Neural progenitor cell (in vitro differentiated cells): Measurements from ENCODE around the gene CNTN3. TPM values are rescaled to one million over a fixed set of nuclear protein-coding genes. Genes with fewer than 3 reads are reported as not detected.

ENCODE experiments used
- DNase-seq: peaks from one replicate; pipeline ENCODE4 v3.0.0-alpha.2; 2016; ENCODE audit warnings: low spot score
- H2AFZ ChIP-seq: fragments of 200-600 bp; sonication (generic); replicated peaks from 2 replicates; pipeline ENCODE4 v1.6.1; 2016; ENCODE audit warnings: antibody characterized with exemption
- H3F3A ChIP-seq: fragments of 200-600 bp; sonication (generic); 2 replicates; pipeline ENCODE4 v1.6.1; 2016; ENCODE audit warnings: antibody characterized with exemption, low read depth
- H3K27ac ChIP-seq: fragments of 200-600 bp; sonication (generic); 2 replicates; pipeline ENCODE4 v1.5.1; 2016; ENCODE audit warnings: mild to moderate bottlenecking
- H3K27me3 ChIP-seq: fragments of 200-600 bp; sonication (generic); 2 replicates; pipeline ENCODE4 v1.6.1; 2016; ENCODE audit warnings: mild to moderate bottlenecking, moderate library complexity
- H3K36me3 ChIP-seq: fragments of 200-600 bp; sonication (generic); 2 replicates; pipeline ENCODE4 v1.5.1; 2016
- H3K4me1 ChIP-seq: fragments of 200-600 bp; sonication (generic); 2 replicates; pipeline ENCODE4 v1.6.1; 2016; ENCODE audit warnings: mixed run types
- H3K4me2 ChIP-seq: fragments of 200-600 bp; sonication (generic); 2 replicates; pipeline ENCODE4 v1.6.1; 2016
- H3K4me3 ChIP-seq: fragments of 200-600 bp; sonication (generic); 2 replicates; pipeline ENCODE4 v1.5.1; 2016
- H3K79me2 ChIP-seq: fragments of 200-600 bp; sonication (generic); 2 replicates; pipeline ENCODE4 v1.6.1; 2016; ENCODE audit warnings: low read depth
- H3K9ac ChIP-seq: fragments of 200-600 bp; sonication (generic); 2 replicates; pipeline ENCODE4 v1.6.1; 2016
- H3K9me3 ChIP-seq: fragments of 200-600 bp; sonication (generic); 2 replicates; pipeline ENCODE4 v1.5.1; 2016; ENCODE audit warnings: low read depth
- H4K20me1 ChIP-seq: fragments of 200-600 bp; sonication (generic); 2 replicates; pipeline ENCODE4 v1.6.1; 2016; ENCODE audit warnings: low read depth
- H3K27ac Mint-ChIP-seq: 3 replicates; pipeline ENCODE4 v1.8.0; 2021; ENCODE audit warnings: mixed read lengths
- H3K27me3 Mint-ChIP-seq: 2 replicates; pipeline ENCODE4 v1.8.0; 2022; ENCODE audit warnings: low read depth, mild to moderate bottlenecking, inconsistent platforms, moderate library complexity, mixed read lengths; ENCODE audit not compliant: insufficient read depth
- H3K36me3 Mint-ChIP-seq: 3 replicates; pipeline ENCODE4 v1.8.0; 2021; ENCODE audit warnings: mixed read lengths
- H3K4me1 Mint-ChIP-seq: 3 replicates; pipeline ENCODE4 v1.8.0; 2021; ENCODE audit warnings: mixed read lengths
- H3K4me3 Mint-ChIP-seq: 3 replicates; pipeline ENCODE4 v1.8.0; 2021; ENCODE audit warnings: mild to moderate bottlenecking, moderate library complexity, mixed read lengths
- H3K9me3 Mint-ChIP-seq: 3 replicates; pipeline ENCODE4 v1.8.0; 2020; ENCODE audit warnings: mixed read lengths
- EZH2 ChIP-seq: fragments of 200-600 bp; sonication (generic); IDR thresholded peaks from 2 replicates; pipeline ENCODE4 v1.6.1; 2017; ENCODE audit warnings: antibody characterized with exemption, mild to moderate bottlenecking, moderate library complexity
- EZH2phosphoT487 ChIP-seq: fragments of 200-600 bp; sonication (generic); IDR thresholded peaks from 2 replicates; pipeline ENCODE4 v1.6.1; 2017; ENCODE audit warnings: antibody characterized with exemption
- total RNA-seq: library from RNA; depleted of rRNA; stranded (reverse); fragments of >200 nt; gene quantifications from 2 replicates; pipeline ENCODE4 v1.2.3, GENCODE V29; 2015; ENCODE audit warnings: low replicate concordance
- TF ChIP-seq, protein P1 (sequence below): fragments of 200-600 bp; sonication (generic); IDR thresholded peaks from 2 replicates; pipeline ENCODE4 v1.5.1; 2017; ENCODE audit warnings: antibody characterized with exemption, mild to moderate bottlenecking

CNTN3 gene
- total RNA-seq, 1 donor from 2014 or later, result 0.21 TPM

DNA sequence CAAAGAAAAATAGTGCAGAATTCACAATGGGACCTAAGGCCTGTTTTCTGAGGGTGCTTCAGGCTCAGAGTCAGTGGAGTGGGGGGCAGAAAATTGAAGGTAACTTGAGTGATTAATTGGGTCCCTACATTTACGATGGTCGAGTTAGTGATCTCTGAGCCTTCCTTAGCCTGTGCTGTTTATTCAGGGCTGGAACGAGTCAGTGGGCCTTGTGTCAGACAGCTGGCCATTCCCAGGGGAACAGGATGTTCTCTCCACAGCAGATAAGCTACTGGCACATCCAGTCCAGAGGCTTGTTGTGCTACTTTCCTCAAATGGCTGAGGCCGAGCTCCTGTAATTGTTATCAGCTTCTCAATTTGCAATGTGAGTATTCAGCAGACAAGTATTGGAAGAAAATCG lies 29.2 kb upstream of the CNTN3 start:
- H3K9me3 ChIP-seq, result no peaks in the 10 kb centered on the region
- Mint-ChIP-seq H3K36me3 (no peaks in the 10 kb centered on the region), H3K4me1 (peaks cover 10% of the 10 kb centered on the region), H3K4me3 (no peak overlapping the region), H3K27ac (no peak overlapping the region), H3K27me3 (peaks cover 2% of the 10 kb centered on the region), H3K9me3 (no peaks in the 10 kb centered on the region)
- H3K36me3 ChIP-seq, result no peaks in the 10 kb centered on the region
- H3K9ac ChIP-seq, result no peak overlapping the region
- H3K4me2 ChIP-seq, result no peak overlapping the region
- no peaks in the 10 kb centered on the region for H4K20me1 ChIP-seq
- no peaks in the 10 kb centered on the region for H3K4me1 ChIP-seq
- no peak for DNase-seq
- H3K27ac ChIP-seq, result no peak overlapping the region
- H3K4me3 ChIP-seq, result no peak overlapping the region
- no peaks in the 10 kb centered on the region for H3F3A ChIP-seq
- H2AFZ ChIP-seq, result no peak overlapping the region
- TF ChIP-seq, protein P1, sequence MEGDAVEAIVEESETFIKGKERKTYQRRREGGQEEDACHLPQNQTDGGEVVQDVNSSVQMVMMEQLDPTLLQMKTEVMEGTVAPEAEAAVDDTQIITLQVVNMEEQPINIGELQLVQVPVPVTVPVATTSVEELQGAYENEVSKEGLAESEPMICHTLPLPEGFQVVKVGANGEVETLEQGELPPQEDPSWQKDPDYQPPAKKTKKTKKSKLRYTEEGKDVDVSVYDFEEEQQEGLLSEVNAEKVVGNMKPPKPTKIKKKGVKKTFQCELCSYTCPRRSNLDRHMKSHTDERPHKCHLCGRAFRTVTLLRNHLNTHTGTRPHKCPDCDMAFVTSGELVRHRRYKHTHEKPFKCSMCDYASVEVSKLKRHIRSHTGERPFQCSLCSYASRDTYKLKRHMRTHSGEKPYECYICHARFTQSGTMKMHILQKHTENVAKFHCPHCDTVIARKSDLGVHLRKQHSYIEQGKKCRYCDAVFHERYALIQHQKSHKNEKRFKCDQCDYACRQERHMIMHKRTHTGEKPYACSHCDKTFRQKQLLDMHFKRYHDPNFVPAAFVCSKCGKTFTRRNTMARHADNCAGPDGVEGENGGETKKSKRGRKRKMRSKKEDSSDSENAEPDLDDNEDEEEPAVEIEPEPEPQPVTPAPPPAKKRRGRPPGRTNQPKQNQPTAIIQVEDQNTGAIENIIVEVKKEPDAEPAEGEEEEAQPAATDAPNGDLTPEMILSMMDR, result no peak
- TF ChIP-seq EZH2, result no peak
- TF ChIP-seq EZH2phosphoT487, result no peak
- H3K79me2 ChIP-seq, result no peaks in the 10 kb centered on the region
- no peaks in the 10 kb centered on the region for H3K27me3 ChIP-seq

DNA sequence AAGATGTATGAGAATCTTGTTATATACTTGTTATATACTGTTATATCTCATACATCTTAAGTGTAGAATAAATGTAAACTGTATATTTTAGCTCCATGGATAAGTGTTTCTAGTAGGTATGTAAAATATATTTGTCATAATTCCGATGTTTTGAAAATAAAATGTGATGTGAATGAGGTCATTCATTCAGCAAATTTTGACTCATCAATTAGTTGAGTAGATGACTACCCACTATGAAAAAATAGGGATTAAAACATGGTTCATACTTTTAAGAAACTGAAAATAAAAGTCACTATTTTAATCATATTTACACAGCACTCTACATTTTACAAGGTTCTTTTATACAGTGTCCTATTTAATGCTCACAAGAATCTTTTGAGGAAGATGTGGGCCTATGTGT lies 28.4 kb upstream of the CNTN3 start:
- TF ChIP-seq EZH2phosphoT487, result no peak
- no peak for TF ChIP-seq EZH2
- TF ChIP-seq, protein P1, result no peak
- Histone ChIP-seq H3K79me2 (no peaks in the 10 kb centered on the region), H3K4me3 (no peak overlapping the region), H3K36me3 (no peaks in the 10 kb centered on the region), H3K27ac (no peak overlapping the region), H4K20me1 (no peaks in the 10 kb centered on the region), H3K4me1 (no peaks in the 10 kb centered on the region), H3F3A (no peaks in the 10 kb centered on the region), H3K9me3 (no peaks in the 10 kb centered on the region), H3K4me2 (no peak overlapping the region), H3K9ac (no peak overlapping the region), H3K27me3 (no peaks in the 10 kb centered on the region), H2AFZ (no peak overlapping the region)
- Mint-ChIP-seq H3K9me3 (no peaks in the 10 kb centered on the region), H3K4me3 (no peak overlapping the region), H3K27me3 (peaks cover 2% of the 10 kb centered on the region), H3K36me3 (no peaks in the 10 kb centered on the region), H3K27ac (no peak overlapping the region), H3K4me1 (peaks cover 10% of the 10 kb centered on the region)
- no peak for DNase-seq

DNA sequence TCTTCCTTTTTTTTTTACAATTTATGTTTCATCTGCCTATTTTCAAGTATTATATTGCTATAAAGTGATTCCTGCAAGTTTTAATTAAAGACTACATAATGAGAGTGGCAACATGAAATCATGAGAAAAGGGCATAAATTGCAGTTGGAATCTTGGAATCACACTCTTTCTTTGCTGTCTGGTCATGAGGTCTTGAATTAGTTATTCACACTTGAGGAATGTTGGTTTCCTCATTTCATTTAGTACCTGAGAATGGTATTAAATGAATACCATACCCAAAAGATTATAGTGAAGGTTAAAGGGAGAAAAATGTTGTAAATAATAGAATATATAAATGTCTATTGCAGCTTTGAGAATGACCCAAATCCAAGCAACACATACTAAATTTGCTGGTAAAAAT lies 25.8 kb upstream of the CNTN3 start:
- no peak overlapping the region for H3K4me3 ChIP-seq
- no peaks in the 10 kb centered on the region for H3K4me1 ChIP-seq
- no peaks in the 10 kb centered on the region for H3K27me3 ChIP-seq
- H3K36me3 ChIP-seq, result no peaks in the 10 kb centered on the region
- peaks cover 10% of the 10 kb centered on the region for H3K4me1 Mint-ChIP-seq
- no peaks in the 10 kb centered on the region for H3K9me3 Mint-ChIP-seq
- H3K36me3 Mint-ChIP-seq, result no peaks in the 10 kb centered on the region
- no peak overlapping the region for H3K4me3 Mint-ChIP-seq
- H3K27ac Mint-ChIP-seq, result no peak overlapping the region
- no peak for DNase-seq
- no peaks in the 10 kb centered on the region for H3F3A ChIP-seq
- H2AFZ ChIP-seq, result no peak overlapping the region
- peaks cover 2% of the 10 kb centered on the region for H3K27me3 Mint-ChIP-seq
- H3K4me2 ChIP-seq, result no peak overlapping the region
- TF ChIP-seq, protein P1, result no peak
- no peak for TF ChIP-seq EZH2
- no peak for TF ChIP-seq EZH2phosphoT487
- H3K9me3 ChIP-seq, result no peaks in the 10 kb centered on the region
- H4K20me1 ChIP-seq, result no peaks in the 10 kb centered on the region
- H3K79me2 ChIP-seq, result no peaks in the 10 kb centered on the region
- H3K27ac ChIP-seq, result no peak overlapping the region
- no peak overlapping the region for H3K9ac ChIP-seq

DNA sequence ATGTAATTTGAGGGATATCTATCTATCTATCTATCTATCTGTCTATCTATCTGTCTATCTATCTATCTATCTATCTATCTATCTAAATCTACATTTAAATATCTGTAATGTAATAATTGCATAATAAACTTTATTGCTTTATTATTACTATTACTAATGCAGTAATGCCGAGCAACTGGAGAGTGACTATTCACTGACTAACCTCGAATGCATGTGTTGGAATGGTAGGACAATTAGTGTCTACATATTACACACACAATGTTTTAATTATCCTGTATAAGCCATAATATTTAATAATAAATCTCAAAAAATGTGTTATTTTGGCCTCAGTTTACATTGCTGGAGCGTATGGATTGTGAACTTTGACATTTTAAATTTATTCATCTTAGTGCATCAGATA lies 25.2 kb upstream of the CNTN3 start:
- Histone ChIP-seq H3F3A (no peaks in the 10 kb centered on the region), H3K36me3 (no peaks in the 10 kb centered on the region), H3K9ac (no peak overlapping the region), H2AFZ (no peak overlapping the region), H3K9me3 (no peaks in the 10 kb centered on the region), H3K4me3 (no peak overlapping the region), H3K27ac (no peak overlapping the region), H3K4me2 (no peak overlapping the region), H3K27me3 (no peaks in the 10 kb centered on the region), H3K4me1 (no peaks in the 10 kb centered on the region), H3K79me2 (no peaks in the 10 kb centered on the region), H4K20me1 (no peaks in the 10 kb centered on the region)
- no peak overlapping the region for H3K4me3 Mint-ChIP-seq
- H3K27me3 Mint-ChIP-seq, result peaks cover 2% of the 10 kb centered on the region
- DNase-seq, result no peak
- TF ChIP-seq EZH2phosphoT487, result no peak
- TF ChIP-seq, protein P1, result no peak
- no peak for TF ChIP-seq EZH2
- H3K36me3 Mint-ChIP-seq, result no peaks in the 10 kb centered on the region
- H3K27ac Mint-ChIP-seq, result no peak overlapping the region
- H3K4me1 Mint-ChIP-seq, result peaks cover 10% of the 10 kb centered on the region
- no peaks in the 10 kb centered on the region for H3K9me3 Mint-ChIP-seq
